Astrocyte of the cerebellum (primary cell): ENCODE data around the gene CDH4.

ENCODE experiments used
- DNase-seq: peaks from one replicate; pipeline ENCODE4 v3.0.0-alpha.2; 2011; ENCODE audit warnings: low read depth
- H3K4me3 ChIP-seq: 2 replicates; pipeline ENCODE4 v1.5.1; 2011; ENCODE audit warnings: mild to moderate bottlenecking, low read depth, low read length, moderate library complexity
- CTCF ChIP-seq: IDR thresholded peaks from 2 replicates; pipeline ENCODE4 v1.5.1; 2012; ENCODE audit warnings: low read length, low read depth, moderate library complexity, mild to moderate bottlenecking; ENCODE audit errors: missing control alignments
- in situ Hi-C: cut with HindIII; loops from 2 replicates; pipeline ENCODE4 v1.10.0; 2017; ENCODE audit warnings: low sequenced_read_pairs

CDH4 gene

DNA sequence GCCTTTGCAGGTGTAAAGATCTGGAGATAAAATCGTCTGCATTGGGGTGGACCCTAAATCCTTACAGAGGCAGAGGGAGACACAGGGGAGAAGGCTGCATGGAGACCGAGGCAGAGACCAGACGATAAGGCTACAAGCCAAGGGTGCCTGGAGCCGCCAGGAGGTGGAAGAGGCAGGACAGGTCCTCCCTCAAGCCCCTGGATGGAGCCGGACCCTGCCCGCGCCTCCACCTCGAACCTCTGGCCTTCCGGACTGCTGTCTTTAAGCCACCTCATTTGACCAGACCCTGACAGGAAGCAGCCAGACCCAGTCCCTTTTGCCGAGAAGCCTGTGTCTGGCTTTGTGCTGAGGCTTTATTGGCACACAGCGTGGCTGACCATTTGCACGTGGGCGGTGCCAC, 629.8 kb downstream of the CDH4 start:
- no peak for DNase-seq
- in situ Hi-C loops, result no loop called here
- no peak for TF ChIP-seq CTCF
- H3K4me3 ChIP-seq, result no peak overlapping the region

DNA sequence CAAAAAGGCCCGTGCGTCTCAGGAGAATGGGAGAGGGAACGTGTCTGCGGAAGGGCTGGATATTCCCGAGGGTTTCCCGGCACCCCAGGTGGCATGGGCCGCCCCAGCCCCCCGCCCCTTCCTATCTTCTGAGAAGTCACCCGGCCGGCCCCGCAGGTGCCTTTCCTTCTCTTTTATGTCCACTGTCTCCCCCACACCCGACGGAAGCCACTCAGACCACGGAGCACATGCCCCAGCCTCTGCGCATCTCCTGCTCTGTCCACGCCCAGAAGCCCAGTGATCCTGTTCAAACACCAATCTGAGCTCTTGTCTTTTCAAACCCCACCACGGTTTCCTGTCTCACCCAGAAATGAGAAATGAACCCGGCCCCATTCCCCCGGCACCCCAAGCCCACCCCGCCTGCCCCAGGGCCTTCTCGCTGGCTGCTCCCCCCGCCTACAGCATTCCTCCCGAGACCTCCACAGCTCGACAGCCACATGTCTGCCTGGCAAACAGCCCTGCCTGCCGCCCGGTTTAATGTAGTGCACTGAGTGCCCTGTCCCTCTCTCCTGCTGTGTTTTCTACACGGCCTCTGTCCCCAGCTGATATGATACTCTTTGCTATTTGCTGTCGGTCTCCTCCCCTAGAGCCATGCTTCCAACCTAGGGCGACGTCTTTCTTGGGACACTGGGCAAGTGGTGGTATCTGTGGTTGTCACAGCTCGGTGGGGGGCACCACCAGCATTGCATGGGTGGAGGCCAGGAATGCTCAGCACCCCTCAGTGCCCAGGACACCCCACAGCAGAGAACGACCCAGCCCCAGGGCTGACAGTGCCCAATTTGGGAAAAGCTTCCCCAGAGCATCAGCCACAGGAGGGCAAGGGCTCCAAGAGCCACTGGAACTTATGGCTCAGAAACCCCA, 630.9 kb downstream of the CDH4 start:
- no peak overlapping the region for H3K4me3 ChIP-seq
- no peak for TF ChIP-seq CTCF
- in situ Hi-C loops, result no loop called here
- DNase-seq, result no peak

DNA sequence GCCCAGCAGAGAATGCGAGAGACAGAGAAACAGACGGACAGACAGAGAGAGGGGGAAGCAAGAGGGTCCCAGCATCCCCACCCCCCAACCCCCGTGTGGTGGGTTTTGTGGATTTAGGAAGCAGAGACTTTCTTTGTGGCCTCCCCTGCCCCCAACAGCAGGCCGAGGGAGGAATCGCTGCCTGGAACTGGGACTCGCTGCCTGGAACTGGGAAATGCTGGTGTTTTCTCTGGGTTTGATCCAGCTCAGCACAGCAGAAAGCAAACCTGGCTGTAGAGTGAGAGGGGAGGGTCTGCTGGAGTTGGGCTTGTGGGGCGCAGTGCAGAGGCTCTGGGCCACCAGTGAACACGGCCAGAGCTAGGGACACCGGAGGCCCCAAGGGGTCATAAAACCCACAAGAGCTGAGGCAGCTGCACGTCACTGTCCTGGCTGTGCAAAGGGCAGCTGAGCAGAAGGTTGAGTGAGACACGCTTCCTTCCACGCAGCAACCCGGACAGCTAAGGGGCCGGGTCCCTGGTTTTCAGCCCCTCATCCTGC, 631.9 kb downstream of the CDH4 start:
- no peak overlapping the region for H3K4me3 ChIP-seq
- DNase-seq, result no peak
- in situ Hi-C loops, result no loop called here
- TF ChIP-seq CTCF, result no peak

DNA sequence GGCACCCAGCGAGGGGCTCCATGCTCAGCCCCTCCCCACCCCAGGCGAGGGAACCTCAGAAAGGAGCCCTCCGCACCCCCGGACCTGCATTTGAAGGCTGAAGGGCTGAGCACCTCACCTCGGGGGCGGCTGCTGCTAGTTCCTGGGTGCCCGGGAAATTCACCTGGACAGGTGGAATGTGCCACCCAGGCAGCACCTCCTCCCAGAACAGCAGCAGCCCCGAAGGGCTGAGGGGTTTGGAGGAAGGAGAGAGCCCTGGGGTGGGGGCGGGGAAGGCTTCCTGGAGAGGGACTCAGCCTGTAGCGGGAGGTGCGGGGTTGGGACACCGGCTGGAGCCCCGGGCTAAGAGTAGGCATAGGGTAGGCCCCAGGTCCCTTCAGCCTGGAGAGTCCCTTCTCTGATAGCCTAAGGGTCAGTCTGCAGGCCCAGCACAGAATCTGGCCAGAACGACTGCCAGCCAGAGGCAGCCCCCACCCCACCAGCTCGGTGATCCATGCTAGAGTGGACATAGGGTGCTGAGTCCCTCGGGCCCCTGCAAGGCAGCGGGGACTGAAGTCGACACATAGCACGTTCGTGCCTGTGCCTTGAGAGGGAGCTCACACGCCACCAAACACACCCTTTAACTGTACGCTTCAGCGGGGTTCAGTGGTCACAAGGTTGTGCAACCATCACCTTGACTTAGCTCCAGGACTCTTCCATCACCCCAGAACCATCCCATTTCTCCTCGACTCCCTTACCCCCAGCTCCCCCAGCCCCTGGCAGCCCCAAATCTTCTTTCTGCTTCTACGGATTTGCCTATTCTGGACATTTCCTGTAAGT, 632.7 kb downstream of the CDH4 start:
- DNase-seq, result no peak
- no peak for TF ChIP-seq CTCF
- in situ Hi-C loops, result no loop called here
- H3K4me3 ChIP-seq, result no peak overlapping the region

- in situ Hi-C loops, result no loop called here
- TF ChIP-seq CTCF, result no peak
- no peak for DNase-seq
- H3K4me3 ChIP-seq, result no peak overlapping the region
Measured at GRCh38 chr20:61885759-61886715, 634.0 kb downstream of the CDH4 start.
